ENCODE data around the gene BDKRB1. TPM values are rescaled to one million over a fixed set of nuclear protein-coding genes. Genes with fewer than 3 reads are reported as not detected.

BDKRB1 gene
- polyA plus RNA-seq, 1 experiment = 160 TPM

- H3K9me3 ChIP-seq (ENCODE audit: control insufficient read depth, insufficient read depth, low read length) = peaks cover 17% of the 10 kb centered on the region
- TF ChIP-seq CTCF (IDR thresholded peaks at IDR 0.05; ENCODE audit: low read depth, low read length) = no peak
- DNase-seq (ENCODE audit: low read depth, low spot score) = peak; percentile 88
- no peak overlapping the region for H3K4me3 ChIP-seq (ENCODE audit: low read depth, low read length)
- ChIA-PET CTCF (interaction anchor here (0.7 to 2.4 kb wide), 2 partner anchors 168 to 171 kb away, joined by 3 to 10 read pairs; no protein-coding TSS in a partner anchor), POLR2A (interaction anchor here (1.4 to 1.5 kb wide), 2 partner anchors 16 to 22 kb away, joined by 6 to 8 read pairs; no protein-coding TSS in a partner anchor)
- no peaks in the 10 kb centered on the region for H3K27me3 ChIP-seq (ENCODE audit: control insufficient read depth, insufficient read depth, low read length)
- peak overlapping the region; percentile 89 for H3K27ac ChIP-seq (ENCODE audit: low read depth, low read length)
Measured at GRCh38 chr14:96268431-96269358, 12.7 kb downstream of the BDKRB1 start.

- no peaks in the 10 kb centered on the region for H3K27me3 ChIP-seq (ENCODE audit: control insufficient read depth, insufficient read depth, low read length)
- POLR2A ChIA-PET = interaction anchor here (1.4 to 1.5 kb wide), 2 partner anchors 16 to 23 kb away, joined by 6 to 8 read pairs; no protein-coding TSS in a partner anchor
- CTCF ChIA-PET = interaction anchor here (0.7 to 2.4 kb wide), 2 partner anchors 168 to 171 kb away, joined by 3 to 10 read pairs; no protein-coding TSS in a partner anchor
- H3K4me3 ChIP-seq (ENCODE audit: low read depth, low read length) = no peak overlapping the region
- H3K9me3 ChIP-seq (ENCODE audit: control insufficient read depth, insufficient read depth, low read length) = peaks cover 11% of the 10 kb centered on the region; the same call in 1 of the 2 replicates
- peak overlapping the region; percentile 89 for H3K27ac ChIP-seq (ENCODE audit: low read depth, low read length)
- no peak for DNase-seq (ENCODE audit: low read depth, low spot score)
- TF ChIP-seq CTCF (IDR thresholded peaks at IDR 0.05; ENCODE audit: low read depth, low read length) = no peak
Measured at GRCh38 chr14:96269359-96269710, 13.3 kb downstream of the BDKRB1 start.

GRCh38 chr14:96270565-96271420 is 14.8 kb downstream of the BDKRB1 start:
- no peak for TF ChIP-seq CTCF (IDR thresholded peaks at IDR 0.05; ENCODE audit: low read depth, low read length)
- H3K27ac ChIP-seq (ENCODE audit: low read depth, low read length) = peak overlapping the region; percentile 22
- CTCF ChIA-PET = interaction anchor here (1.6 to 13.1 kb wide), 2 partner anchors 168 to 172 kb away, joined by 5 to 218 read pairs; no protein-coding TSS in a partner anchor
- H3K4me3 ChIP-seq (ENCODE audit: low read depth, low read length) = no peak overlapping the region
- no peak for DNase-seq (ENCODE audit: low read depth, low spot score)
- H3K9me3 ChIP-seq (ENCODE audit: control insufficient read depth, insufficient read depth, low read length) = peaks cover 11% of the 10 kb centered on the region; the same call in 1 of the 2 replicates
- POLR2A ChIA-PET = no interaction called here
- H3K27me3 ChIP-seq (ENCODE audit: control insufficient read depth, insufficient read depth, low read length) = no peaks in the 10 kb centered on the region

- CTCF ChIA-PET = interaction anchor here (1.6 to 13.1 kb wide), 2 partner anchors 169 to 173 kb away, joined by 5 to 218 read pairs; no protein-coding TSS in a partner anchor
- no peaks in the 10 kb centered on the region for H3K27me3 ChIP-seq (ENCODE audit: control insufficient read depth, insufficient read depth, low read length)
- H3K9me3 ChIP-seq (ENCODE audit: control insufficient read depth, insufficient read depth, low read length) = peaks cover 11% of the 10 kb centered on the region; the same call in 1 of the 2 replicates
- DNase-seq (ENCODE audit: low read depth, low spot score) = no peak
- no peak for TF ChIP-seq CTCF (IDR thresholded peaks at IDR 0.05; ENCODE audit: low read depth, low read length)
- no peak overlapping the region for H3K27ac ChIP-seq (ENCODE audit: low read depth, low read length)
- H3K4me3 ChIP-seq (ENCODE audit: low read depth, low read length) = no peak overlapping the region
- POLR2A ChIA-PET = no interaction called here
Measured at GRCh38 chr14:96271421-96271762, 15.4 kb downstream of the BDKRB1 start.
